ENCODE results near the gene DSCAM. TPM values are rescaled to one million over a fixed set of nuclear protein-coding genes. Genes with fewer than 3 reads are reported as not detected.

The DSCAM gene
- total RNA-seq, 1 donor from 2014 or later, result 2.7 TPM

DNA sequence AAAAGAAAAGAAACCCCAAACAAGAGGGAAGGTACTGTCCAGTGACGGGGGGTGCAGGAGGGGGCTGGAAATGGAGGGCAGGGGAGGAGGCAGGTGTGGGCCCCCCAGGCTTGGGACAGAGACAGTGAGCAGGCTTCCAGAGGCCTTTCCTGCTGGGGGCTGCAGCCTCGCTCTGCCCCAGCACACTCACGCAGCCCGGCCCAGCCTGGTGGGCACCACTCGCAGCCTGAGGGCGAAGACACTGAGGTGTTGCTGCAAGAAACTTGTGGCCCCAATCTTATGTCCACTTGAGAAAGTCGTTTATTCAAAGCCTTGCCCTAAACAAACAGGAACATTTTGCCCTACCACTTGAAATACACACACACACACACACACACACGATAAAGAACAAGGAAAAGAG is 705.3 kb downstream of the DSCAM start:
- Mint-ChIP-seq H3K4me1 (ENCODE audit: low read depth) (no peaks in the 10 kb centered on the region), H3K9me3 (ENCODE audit: low read depth) (no peaks in the 10 kb centered on the region), H3K4me3 (ENCODE audit: low read depth) (no peak overlapping the region), H3K36me3 (ENCODE audit: insufficient read depth) (no peaks in the 10 kb centered on the region), H3K27ac (no peak overlapping the region), H3K27me3 (no peaks in the 10 kb centered on the region)
- TF ChIP-seq, protein P1, sequence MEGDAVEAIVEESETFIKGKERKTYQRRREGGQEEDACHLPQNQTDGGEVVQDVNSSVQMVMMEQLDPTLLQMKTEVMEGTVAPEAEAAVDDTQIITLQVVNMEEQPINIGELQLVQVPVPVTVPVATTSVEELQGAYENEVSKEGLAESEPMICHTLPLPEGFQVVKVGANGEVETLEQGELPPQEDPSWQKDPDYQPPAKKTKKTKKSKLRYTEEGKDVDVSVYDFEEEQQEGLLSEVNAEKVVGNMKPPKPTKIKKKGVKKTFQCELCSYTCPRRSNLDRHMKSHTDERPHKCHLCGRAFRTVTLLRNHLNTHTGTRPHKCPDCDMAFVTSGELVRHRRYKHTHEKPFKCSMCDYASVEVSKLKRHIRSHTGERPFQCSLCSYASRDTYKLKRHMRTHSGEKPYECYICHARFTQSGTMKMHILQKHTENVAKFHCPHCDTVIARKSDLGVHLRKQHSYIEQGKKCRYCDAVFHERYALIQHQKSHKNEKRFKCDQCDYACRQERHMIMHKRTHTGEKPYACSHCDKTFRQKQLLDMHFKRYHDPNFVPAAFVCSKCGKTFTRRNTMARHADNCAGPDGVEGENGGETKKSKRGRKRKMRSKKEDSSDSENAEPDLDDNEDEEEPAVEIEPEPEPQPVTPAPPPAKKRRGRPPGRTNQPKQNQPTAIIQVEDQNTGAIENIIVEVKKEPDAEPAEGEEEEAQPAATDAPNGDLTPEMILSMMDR (IDR thresholded peaks at IDR 0.05; ENCODE audit: unreplicated experiment), result no peak
- no peak for DNase-seq (ENCODE audit: low spot score, unreplicated experiment)

DNA sequence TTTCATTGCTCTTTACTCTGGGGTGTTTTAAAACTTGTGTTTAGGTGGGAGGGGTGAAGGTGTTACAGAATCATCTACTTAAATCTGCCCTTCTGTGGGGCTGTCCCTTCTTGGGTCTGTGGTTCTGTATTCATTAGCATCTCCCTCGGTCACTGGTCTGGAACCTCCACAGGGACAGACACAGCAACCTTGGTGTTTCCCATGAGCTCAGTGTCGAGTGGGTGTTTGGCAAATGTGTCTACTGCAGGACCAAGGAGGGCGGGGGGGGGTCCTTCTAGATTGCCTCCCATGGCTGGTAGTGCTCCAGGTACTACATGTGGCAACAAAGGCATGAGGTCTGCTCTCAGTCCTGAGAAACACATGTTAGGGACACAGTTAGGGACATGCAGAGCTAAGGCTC is 706.3 kb downstream of the DSCAM start:
- Mint-ChIP-seq H3K36me3 (ENCODE audit: insufficient read depth) (no peaks in the 10 kb centered on the region), H3K27ac (no peak overlapping the region), H3K4me1 (ENCODE audit: low read depth) (no peaks in the 10 kb centered on the region), H3K27me3 (no peaks in the 10 kb centered on the region), H3K9me3 (ENCODE audit: low read depth) (no peaks in the 10 kb centered on the region), H3K4me3 (ENCODE audit: low read depth) (no peak overlapping the region)
- TF ChIP-seq, protein P1 (IDR thresholded peaks at IDR 0.05; ENCODE audit: unreplicated experiment), result no peak
- no peak for DNase-seq (ENCODE audit: low spot score, unreplicated experiment)

DNA sequence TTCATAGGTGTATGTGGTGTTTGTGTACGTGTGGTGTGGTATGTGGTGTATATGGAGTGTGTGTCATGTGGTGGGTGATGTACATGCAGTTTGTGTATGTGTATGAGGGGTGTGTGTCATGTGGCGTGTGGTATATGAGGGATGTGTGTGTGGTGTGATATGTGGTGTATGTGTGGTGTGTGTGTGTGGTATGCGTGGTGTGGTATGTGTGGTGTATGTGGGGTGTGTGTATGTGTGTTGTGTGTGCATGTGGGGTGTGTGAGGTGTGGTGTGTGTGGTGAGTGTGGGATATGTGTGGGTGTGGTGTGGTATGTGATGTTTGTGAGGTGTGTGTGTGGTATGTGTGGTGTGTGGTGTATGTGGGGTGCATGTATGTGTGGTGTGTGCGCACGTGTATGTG is 707.3 kb downstream of the DSCAM start:
- H3K27ac Mint-ChIP-seq, result no peak overlapping the region
- no peak overlapping the region for H3K4me3 Mint-ChIP-seq (ENCODE audit: low read depth)
- no peaks in the 10 kb centered on the region for H3K36me3 Mint-ChIP-seq (ENCODE audit: insufficient read depth)
- no peaks in the 10 kb centered on the region for H3K4me1 Mint-ChIP-seq (ENCODE audit: low read depth)
- H3K27me3 Mint-ChIP-seq, result no peaks in the 10 kb centered on the region
- DNase-seq (ENCODE audit: low spot score, unreplicated experiment), result no peak
- no peaks in the 10 kb centered on the region for H3K9me3 Mint-ChIP-seq (ENCODE audit: low read depth)
- TF ChIP-seq, protein P1 (IDR thresholded peaks at IDR 0.05; ENCODE audit: unreplicated experiment), result no peak

DNA sequence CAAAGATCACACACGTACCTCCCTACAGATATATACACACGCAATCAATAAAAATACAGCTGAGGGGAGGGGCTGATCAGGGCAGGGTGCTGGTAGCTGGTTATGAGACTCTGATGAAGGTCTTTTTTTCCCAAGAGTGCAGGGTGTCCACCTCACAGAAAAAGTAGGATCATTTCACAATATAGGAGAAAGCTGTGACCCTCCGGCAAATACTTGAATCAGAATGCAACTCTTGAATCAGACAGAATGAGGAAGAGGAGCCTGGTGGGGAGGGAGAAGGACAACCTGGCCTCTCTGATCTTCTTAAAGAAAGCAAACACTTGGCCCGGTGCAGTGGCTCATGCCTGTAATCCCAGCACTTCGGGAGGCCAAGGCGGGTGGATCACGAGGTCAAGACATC is 710.4 kb downstream of the DSCAM start:
- no peaks in the 10 kb centered on the region for H3K4me1 Mint-ChIP-seq (ENCODE audit: low read depth)
- no peak for DNase-seq (ENCODE audit: low spot score, unreplicated experiment)
- peaks cover 4% of the 10 kb centered on the region for H3K36me3 Mint-ChIP-seq (ENCODE audit: insufficient read depth)
- no peaks in the 10 kb centered on the region for H3K27me3 Mint-ChIP-seq
- H3K27ac Mint-ChIP-seq, result no peak overlapping the region
- H3K9me3 Mint-ChIP-seq (ENCODE audit: low read depth), result no peaks in the 10 kb centered on the region
- H3K4me3 Mint-ChIP-seq (ENCODE audit: low read depth), result no peak overlapping the region
- TF ChIP-seq, protein P1 (IDR thresholded peaks at IDR 0.05; ENCODE audit: unreplicated experiment), result no peak

DNA sequence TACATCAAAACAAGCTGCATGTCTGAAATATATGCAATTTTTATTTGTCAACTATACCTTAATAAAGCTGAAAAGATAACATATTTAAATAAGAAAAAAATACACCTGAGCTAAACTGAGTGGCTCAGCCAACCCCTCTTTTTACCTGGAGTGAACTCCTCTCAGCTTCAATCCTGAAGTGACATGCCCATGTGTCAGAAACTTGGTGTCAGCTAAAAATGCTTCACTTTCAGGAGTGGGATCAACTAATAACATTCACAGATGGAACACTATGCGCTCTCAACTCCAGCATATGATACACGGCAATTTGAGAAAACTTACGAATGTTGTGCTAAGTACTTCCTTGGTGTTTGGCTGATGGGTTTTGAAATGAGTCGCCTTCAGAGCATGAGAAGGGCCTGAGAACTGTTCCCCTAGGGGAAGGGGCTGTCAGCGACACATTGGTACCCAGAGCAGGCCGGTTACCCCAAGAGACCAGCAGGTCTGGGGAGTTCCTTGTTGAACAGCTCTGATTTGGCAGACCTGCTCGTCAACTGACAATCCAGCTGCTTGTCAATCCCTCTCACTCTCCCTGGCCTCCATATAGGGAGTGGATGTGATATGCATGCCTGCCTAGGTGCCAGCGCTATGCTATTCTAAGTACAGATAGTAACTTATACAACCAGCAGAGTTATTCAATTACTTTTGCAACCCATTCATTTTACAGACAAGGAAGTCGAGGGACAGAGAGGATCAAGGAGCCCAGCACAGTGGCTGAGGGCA is 712.0 kb downstream of the DSCAM start:
- Mint-ChIP-seq H3K36me3 (ENCODE audit: insufficient read depth) (peaks cover 4% of the 10 kb centered on the region), H3K27ac (no peak overlapping the region), H3K4me3 (ENCODE audit: low read depth) (no peak overlapping the region), H3K4me1 (ENCODE audit: low read depth) (peaks cover 5% of the 10 kb centered on the region), H3K27me3 (no peaks in the 10 kb centered on the region), H3K9me3 (ENCODE audit: low read depth) (no peaks in the 10 kb centered on the region)
- no peak for DNase-seq (ENCODE audit: low spot score, unreplicated experiment)
- TF ChIP-seq, protein P1 (IDR thresholded peaks at IDR 0.05; ENCODE audit: unreplicated experiment), result no peak
